ENCODE data around the gene LAMC3.

Gene LAMC3

GRCh38 chr9:130979591-130980385 is 29.2 kb upstream of the LAMC3 start:
- no peak for DNase-seq

- DNase-seq: no peak
Measured at GRCh38 chr9:130980526-130980925, 28.4 kb upstream of the LAMC3 start.

GRCh38 chr9:130981002-130981755 is 27.8 kb upstream of the LAMC3 start:
- DNase-seq: no peak

GRCh38 chr9:130981756-130982137 is 27.2 kb upstream of the LAMC3 start:
- DNase-seq: no peak

- DNase-seq: no peak
Measured at GRCh38 chr9:130982636-130983358, 26.2 kb upstream of the LAMC3 start.

GRCh38 chr9:130983359-130983670 is 25.7 kb upstream of the LAMC3 start:
- no peak for DNase-seq

GRCh38 chr9:130983970-130984369 is 25.0 kb upstream of the LAMC3 start:
- no peak for DNase-seq

GRCh38 chr9:130984521-130984920 is 24.5 kb upstream of the LAMC3 start:
- no peak for DNase-seq

GRCh38 chr9:130985029-130985428 is 23.9 kb upstream of the LAMC3 start:
- no peak for DNase-seq

GRCh38 chr9:130985606-130986162 is 23.3 kb upstream of the LAMC3 start:
- no peak for DNase-seq

- no peak for DNase-seq
Measured at GRCh38 chr9:130986356-130986965, 22.5 kb upstream of the LAMC3 start.

- DNase-seq: no peak
Measured at GRCh38 chr9:130987054-130987453, 21.9 kb upstream of the LAMC3 start.

GRCh38 chr9:130987738-130988399 is 21.1 kb upstream of the LAMC3 start:
- DNase-seq: no peak

GRCh38 chr9:130988400-130988747 is 20.6 kb upstream of the LAMC3 start:
- DNase-seq: no peak

- no peak for DNase-seq
Measured at GRCh38 chr9:130988905-130989304, 20.1 kb upstream of the LAMC3 start.

GRCh38 chr9:130989391-130989790 is 19.6 kb upstream of the LAMC3 start:
- DNase-seq: no peak

- DNase-seq: no peak
Measured at GRCh38 chr9:130989891-130990290, 19.1 kb upstream of the LAMC3 start.

- DNase-seq: no peak
Measured at GRCh38 chr9:130990306-130990977, 18.5 kb upstream of the LAMC3 start.

GRCh38 chr9:130990978-130991777 is 17.8 kb upstream of the LAMC3 start:
- DNase-seq: no peak

- no peak for DNase-seq
Measured at GRCh38 chr9:130991778-130992681, 16.9 kb upstream of the LAMC3 start.
